A549 (cell line): ENCODE results near the gene SUB1. TPM values are rescaled to one million over a fixed set of nuclear protein-coding genes. Genes with fewer than 3 reads are reported as not detected.

Experiments
- ATAC-seq, 2 experiments: fragments of 200-7000 bp in 1 of 2; fragments of >200 bp in 1 of 2; cut with Nextera tagmentation in 1 of 2; cut with Tn5 transposase in 1 of 2; 3 replicates each; pipeline versions ENCODE4 v1.8.0 to v1.9.1; 2018 to 2020; ENCODE audit warnings: mild to moderate bottlenecking in 1 of 2, moderate library complexity in 1 of 2
- CTCF ChIA-PET: fragments of 300-600 bp; sonication (Branson Sonifier 250); formaldehyde crosslinking; extraction: SDS; loops from one replicate; lab custom pipeline; 2021; ENCODE audit warnings: antibody characterized with exemption, inconsistent platforms; lab: Yijun Ruan, JAX
- POLR2A ChIA-PET: fragments of 350-600 bp; formaldehyde crosslinking; extraction: SDS; loops from one replicate; lab custom pipeline; 2021; ENCODE audit warnings: antibody characterized with exemption, inconsistent platforms; lab: Yijun Ruan, JAX
- DNase-seq, 2 experiments: peaks; one replicate each; pipeline versions ENCODE4 v3.0.0 to v3.0.0-alpha.2; 2011 to 2016; ENCODE audit warnings: low read depth in 1 of 2, low spot score in 1 of 2
- FAIRE-seq: peaks from 2 replicates; lab custom pipeline; 2011; peaks lifted over from hg19 to GRCh38; lab: Jason Lieb, UNC
- H3K27ac ChIP-seq, 2 experiments: fragments of >200 bp; sonication (Bioruptor Twin); formaldehyde crosslinking; 3 replicates each; pipeline ENCODE4 v1.5.1; 2016 to 2017
- H3K4me1 ChIP-seq: fragments of >200 bp; sonication (Bioruptor Twin); formaldehyde crosslinking; 3 replicates; pipeline ENCODE4 v1.6.1; 2016
- H3K4me2 ChIP-seq: fragments of >200 bp; sonication (Bioruptor Twin); formaldehyde crosslinking; 3 replicates; pipeline ENCODE4 v1.6.1; 2016
- H3K4me3 ChIP-seq: fragments of >200 bp; sonication (Bioruptor Twin); formaldehyde crosslinking; 3 replicates; pipeline ENCODE4 v1.5.1; 2016
- H3K9me3 ChIP-seq: fragments of >200 bp; sonication (Bioruptor Twin); formaldehyde crosslinking; 3 replicates; pipeline ENCODE4 v1.6.1; 2016
- CBX2 ChIP-seq: fragments of 200-600 bp; sonication (generic); IDR thresholded peaks from 2 replicates; pipeline ENCODE4 v1.6.1; 2016; ENCODE audit warnings: low read depth, mild to moderate bottlenecking, borderline replicate concordance
- CTCF ChIP-seq: fragments of >200 bp; sonication (Bioruptor Twin); formaldehyde crosslinking; IDR thresholded peaks from 3 replicates; pipeline ENCODE4 v1.5.1; 2016
- EHMT2 ChIP-seq: fragments of 200-600 bp; sonication (generic); IDR thresholded peaks from 2 replicates; pipeline ENCODE4 v1.6.1; 2016; ENCODE audit warnings: antibody characterized with exemption, low read depth, mild to moderate bottlenecking, moderate library complexity
- ELK1 ChIP-seq: fragments of 150-350 bp; IDR thresholded peaks from 2 replicates; pipeline ENCODE4 v1.6.1; 2014; ENCODE audit warnings: low read depth, mild to moderate bottlenecking, low read length
- FOSB ChIP-seq: fragments of 250-450 bp; sonication (Bioruptor Pico); IDR thresholded peaks from 2 replicates; pipeline ENCODE4 v1.5.0; 2020; ENCODE audit warnings: mild to moderate bottlenecking, moderate library complexity
- HEYL ChIP-seq: fragments of 250-450 bp; sonication (Bioruptor Pico); IDR thresholded peaks from 2 replicates; pipeline ENCODE4 v1.8.0; 2021; ENCODE audit warnings: mild to moderate bottlenecking, moderate library complexity
- MAZ ChIP-seq: fragments of 150-350 bp; IDR thresholded peaks from 2 replicates; pipeline ENCODE4 v1.6.1; 2014; ENCODE audit warnings: antibody characterized with exemption, low read depth, low read length, borderline replicate concordance
- NR3C1 ChIP-seq: fragments of >200 bp; sonication (Bioruptor Twin); formaldehyde crosslinking; IDR thresholded peaks from 3 replicates; pipeline ENCODE4 v1.6.1; 2017
- POLR2AphosphoS2 ChIP-seq: conservative IDR thresholded peaks from 2 replicates; pipeline ENCODE4 v1.6.1; 2012; ENCODE audit warnings: low read length, improper control_type of control experiment, inconsistent platforms
- REST ChIP-seq: fragments of 200-600 bp; sonication (generic); IDR thresholded peaks from 2 replicates; pipeline ENCODE4 v1.6.1; 2016; ENCODE audit warnings: antibody characterized with exemption, mild to moderate bottlenecking, moderate library complexity
- RFX5 ChIP-seq: fragments of 450-650 bp; IDR thresholded peaks from 2 replicates; pipeline ENCODE4 v1.7.1; 2014; ENCODE audit warnings: antibody characterized with exemption, mild to moderate bottlenecking, moderate library complexity
- SREBF2 ChIP-seq: fragments of 450-650 bp; IDR thresholded peaks from 2 replicates; pipeline ENCODE4 v1.6.1; 2014; ENCODE audit warnings: mild to moderate bottlenecking, moderate library complexity
- TFCP2L1 ChIP-seq: fragments of 250-450 bp; sonication (Bioruptor Pico); IDR thresholded peaks from 2 replicates; pipeline ENCODE4 v1.5.0; 2021; ENCODE audit warnings: mild to moderate bottlenecking
- ZNF302 ChIP-seq: fragments of 250-450 bp; sonication (Bioruptor Pico); IDR thresholded peaks from 2 replicates; pipeline ENCODE4 v1.9.0; 2021; ENCODE audit warnings: inconsistent platforms, mild to moderate bottlenecking, moderate library complexity
- ZSCAN20 ChIP-seq: fragments of 250-450 bp; sonication (Bioruptor Pico); IDR thresholded peaks from 2 replicates; pipeline ENCODE4 v1.8.0; 2022; ENCODE audit warnings: mild to moderate bottlenecking, moderate library complexity
- WGBS: methylation state at CpG from one replicate; pipeline ENCODE4 v1.1.6; 2017; ENCODE audit errors: missing lambda C conversion rate; 5-methylcytosine and 5-hydroxymethylcytosine counted together
- polyA plus RNA-seq, 4 experiments: library from polyadenylated mRNA; depleted of rRNA in 3 of 4; stranded (reverse); fragments of >200 nt; fragmentation: RNase III in 1 of 4; extraction: RNeasy Plus Mini Kit Qiagen cat#74134 plus additional on column Dnase treatment in 1 of 4; gene quantifications; 2 replicates in 3 of 4; 3 replicates in 1 of 4; pipeline ENCODE4 v1.2.3, GENCODE V29; 2011 to 2017

The SUB1 gene
- polyA plus RNA-seq, 2 of the 4 experiments (the other 2 are of a cell fraction): 190 to 450 TPM

GRCh38 chr5:32625547-32625946 lies 40.2 kb downstream of the SUB1 start:
- Histone ChIP-seq H3K9me3 (no peaks in the 10 kb centered on the region), H3K4me3 (no peak overlapping the region), H3K4me2 (no peak overlapping the region), H3K27ac (no peak overlapping the region), H3K4me1 (0 out of 3 replicates have a peak, but pooled peaks cover 2% of the 10 kb centered on the region)
- FAIRE-seq (no peak), DNase-seq (no peak), ATAC-seq (no peak)
- TF ChIP-seq SREBF2: no peak
- no peak for TF ChIP-seq HEYL (CRISPR knock-in tag)
- no peak for TF ChIP-seq ZNF302
- TF ChIP-seq CBX2: no peak
- no peak for TF ChIP-seq TFCP2L1 (CRISPR knock-in tag)
- WGBS: 68% methylated on average over 5 of the region's 5 CpGs
- CTCF ChIA-PET: interaction anchor here (0.8 to 1.4 kb wide), 3 partner anchors 9 to 291 kb away, joined by 3 to 6 read pairs (median 4); no protein-coding TSS in a partner anchor
- POLR2A ChIA-PET: no interaction called here

- CTCF ChIA-PET: interaction anchor here (0.7 to 3.2 kb wide), 6 partner anchors 8 to 81 kb away, joined by 3 to 11 read pairs (median 4); no protein-coding TSS in a partner anchor
- TF ChIP-seq EHMT2 (no peak), CTCF (no peak), POLR2AphosphoS2 (no peak), ELK1 (no peak), NR3C1 (no peak), REST (no peak), RFX5 (no peak), MAZ (no peak), ZSCAN20 (CRISPR knock-in tag) (no peak), FOSB (CRISPR knock-in tag) (no peak)
- TF ChIP-seq, all 56 proteins: peak for 0
- WGBS: 79% methylated on average over 5 of the region's 5 CpGs
- no peak for DNase-seq
- POLR2A ChIA-PET: no interaction called here
- H3K4me3 ChIP-seq: no peak overlapping the region
- ATAC-seq: no peak
- 0 out of 3 replicates have a peak, but pooled peaks cover 2% of the 10 kb centered on the region for H3K4me1 ChIP-seq
- no peak for FAIRE-seq
- no peaks in the 10 kb centered on the region for H3K9me3 ChIP-seq
- H3K4me2 ChIP-seq: no peak overlapping the region
- H3K27ac ChIP-seq: no peak overlapping the region
Observed at GRCh38 chr5:32627219-32627870, 42.0 kb downstream of the SUB1 start.
